ENCODE measurements around the gene LYPD4.

Gene LYPD4

DNA sequence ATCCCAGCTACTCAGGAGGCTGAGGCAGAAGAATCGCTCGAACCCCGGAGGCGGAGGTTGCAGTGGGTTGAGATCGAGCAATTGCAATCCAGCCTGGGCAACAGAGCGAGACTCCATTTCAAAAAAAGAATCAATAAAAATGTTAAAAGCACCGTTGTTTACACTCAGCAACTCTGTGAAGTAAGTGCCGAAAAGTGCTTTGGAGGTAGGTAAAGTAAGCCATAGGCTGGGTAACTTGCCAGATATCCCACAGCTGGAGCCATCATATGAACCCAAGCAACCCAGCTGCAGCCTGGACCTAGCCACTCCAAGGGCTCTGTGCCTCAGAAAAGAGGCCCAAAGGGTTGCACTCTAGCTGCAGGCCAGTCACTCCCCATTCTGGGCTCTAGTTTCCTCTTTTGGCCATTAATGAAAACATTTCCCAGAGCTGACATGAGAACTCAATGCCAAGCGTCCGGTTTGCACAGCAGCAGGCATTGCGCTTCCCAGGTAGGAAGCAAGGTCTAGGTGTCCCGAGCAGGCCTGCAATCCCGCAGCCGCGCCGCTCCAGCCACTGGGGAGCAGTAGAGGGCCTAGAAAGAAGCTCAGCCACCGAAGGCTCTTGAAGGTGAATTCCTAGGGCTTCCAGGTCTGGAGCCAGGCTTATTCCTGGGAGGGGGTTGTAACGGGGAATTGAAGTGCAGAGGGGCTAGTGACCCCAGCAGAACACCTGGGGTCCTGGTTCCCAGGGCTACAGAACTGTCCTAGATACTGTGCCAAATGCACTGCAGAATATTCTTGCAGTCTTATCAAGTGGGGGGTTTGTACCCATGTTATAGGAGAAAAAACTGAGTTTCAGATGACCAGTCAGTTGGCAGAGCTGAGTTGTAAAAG lies 28.5 kb upstream of the LYPD4 start:
- peak; percentile 86 for DNase-seq (ENCODE audit: low spot score)

- no peak for DNase-seq (ENCODE audit: low spot score)
Measured at GRCh38 chr19:41872384-41872774, 27.9 kb upstream of the LYPD4 start.

DNA sequence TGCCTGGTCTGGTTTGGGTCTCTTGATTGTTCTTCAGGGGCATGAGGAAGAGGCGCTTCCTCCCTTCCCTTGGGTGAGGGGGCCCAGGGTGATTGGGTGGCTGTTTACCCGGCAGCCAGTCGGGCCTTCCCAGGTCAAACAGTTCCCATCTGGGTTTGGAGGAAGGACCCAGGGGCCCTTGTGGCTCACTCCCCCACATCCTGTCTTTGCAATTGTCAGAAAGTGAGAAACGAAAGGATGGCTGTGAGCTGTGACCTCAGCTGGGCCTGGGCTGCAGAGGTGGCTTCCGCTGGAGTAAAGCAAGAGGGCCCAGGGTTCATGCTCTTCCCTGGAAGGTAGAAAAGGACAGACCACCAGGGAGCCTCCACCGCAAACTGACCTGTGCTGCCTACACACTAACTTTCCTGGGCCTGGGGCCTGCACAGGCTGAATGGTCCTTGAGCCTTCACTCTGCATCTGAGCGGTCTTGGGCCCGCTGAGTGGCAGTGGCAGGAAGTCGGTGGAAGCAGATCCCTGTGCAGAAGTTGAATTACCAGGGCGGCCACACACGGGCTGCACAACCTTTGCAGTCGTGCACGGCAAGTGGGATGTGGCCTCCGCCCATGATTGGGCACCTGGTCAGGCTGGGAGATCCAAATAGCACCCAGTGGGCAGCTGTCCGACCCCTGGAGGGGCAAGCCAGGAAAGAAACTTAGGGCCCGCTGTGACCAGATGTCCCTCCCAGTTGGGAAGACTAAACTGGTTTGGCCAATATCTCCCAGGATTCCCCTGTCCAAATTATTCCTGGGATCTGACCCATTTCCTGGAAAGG lies 27.3 kb upstream of the LYPD4 start:
- no peak for DNase-seq (ENCODE audit: low spot score)

DNA sequence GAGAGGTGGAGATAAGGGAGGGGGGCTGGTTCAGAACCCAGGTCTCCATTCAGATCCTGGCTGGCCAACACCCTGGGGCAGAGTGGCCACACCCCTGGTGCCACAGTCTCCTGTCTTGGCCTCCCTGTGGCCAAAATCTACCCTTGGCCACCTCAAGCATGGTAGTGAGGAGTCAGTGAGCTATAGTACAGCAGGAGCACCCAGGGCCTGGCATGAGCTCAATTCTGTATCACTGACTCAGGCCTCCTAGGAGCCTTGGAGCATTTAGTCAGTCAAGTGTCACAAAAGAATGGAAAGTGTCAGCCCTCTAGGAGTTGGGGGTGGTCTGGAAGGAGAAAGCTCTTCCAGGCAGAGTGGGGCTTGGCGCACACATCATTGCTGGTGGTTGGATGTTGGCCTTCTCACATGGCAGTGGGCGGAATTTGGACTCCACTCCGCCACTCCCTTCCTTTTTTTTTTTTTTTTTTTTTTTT lies 26.0 kb upstream of the LYPD4 start:
- DNase-seq (ENCODE audit: low spot score): peak; percentile 70

- no peak for DNase-seq (ENCODE audit: low spot score)
Measured at GRCh38 chr19:41869374-41869955, 25.0 kb upstream of the LYPD4 start.

- no peak for DNase-seq (ENCODE audit: low spot score)
Measured at GRCh38 chr19:41868989-41869300, 24.5 kb upstream of the LYPD4 start.

DNA sequence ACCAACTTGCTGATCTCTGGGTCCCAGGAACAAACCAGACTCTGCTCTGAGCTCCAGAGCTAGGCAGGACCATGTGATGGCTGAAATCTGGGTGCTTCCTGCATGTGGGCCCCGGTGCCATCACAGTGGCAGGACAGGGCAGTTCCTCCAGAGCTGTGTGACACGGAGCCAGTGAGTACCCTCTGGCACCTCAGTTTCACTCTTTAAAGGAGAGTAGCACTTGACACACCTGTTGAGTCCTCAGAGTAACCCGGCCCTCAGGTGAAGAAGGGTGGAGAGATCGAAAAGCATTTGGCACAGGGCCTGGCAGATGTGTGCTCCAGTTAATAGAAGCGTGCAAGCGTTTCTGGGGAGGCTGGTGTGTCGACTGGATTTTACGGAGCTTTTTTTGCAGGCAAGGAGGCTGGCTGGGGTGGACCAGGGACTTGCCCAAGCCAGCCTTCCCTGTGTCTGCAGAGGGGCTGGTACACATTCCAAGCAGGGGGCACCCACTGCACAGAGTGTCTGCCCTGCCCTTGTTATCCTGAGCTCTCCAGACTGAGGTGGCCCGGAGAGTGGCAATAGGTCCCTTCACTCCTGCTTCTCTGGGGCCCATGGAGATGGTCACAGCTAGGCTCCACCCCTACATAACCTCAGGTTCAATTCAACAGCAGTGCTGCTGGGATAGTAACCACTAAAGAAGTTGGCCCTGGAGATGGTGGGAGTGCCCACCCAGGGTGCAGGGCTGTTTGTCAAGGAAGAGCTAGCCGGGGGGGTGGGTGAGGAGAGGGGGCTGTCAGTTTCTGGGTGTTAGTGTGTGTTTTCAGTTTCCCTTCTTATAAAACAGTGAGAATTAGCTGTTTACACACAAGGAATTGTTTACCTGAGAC lies 23.9 kb upstream of the LYPD4 start:
- DNase-seq (ENCODE audit: low spot score): no peak

- DNase-seq (ENCODE audit: low spot score): no peak
Measured at GRCh38 chr19:41866284-41866683, 21.8 kb upstream of the LYPD4 start.

- no peak for DNase-seq (ENCODE audit: low spot score)
Measured at GRCh38 chr19:41864374-41864773, 19.9 kb upstream of the LYPD4 start.

DNA sequence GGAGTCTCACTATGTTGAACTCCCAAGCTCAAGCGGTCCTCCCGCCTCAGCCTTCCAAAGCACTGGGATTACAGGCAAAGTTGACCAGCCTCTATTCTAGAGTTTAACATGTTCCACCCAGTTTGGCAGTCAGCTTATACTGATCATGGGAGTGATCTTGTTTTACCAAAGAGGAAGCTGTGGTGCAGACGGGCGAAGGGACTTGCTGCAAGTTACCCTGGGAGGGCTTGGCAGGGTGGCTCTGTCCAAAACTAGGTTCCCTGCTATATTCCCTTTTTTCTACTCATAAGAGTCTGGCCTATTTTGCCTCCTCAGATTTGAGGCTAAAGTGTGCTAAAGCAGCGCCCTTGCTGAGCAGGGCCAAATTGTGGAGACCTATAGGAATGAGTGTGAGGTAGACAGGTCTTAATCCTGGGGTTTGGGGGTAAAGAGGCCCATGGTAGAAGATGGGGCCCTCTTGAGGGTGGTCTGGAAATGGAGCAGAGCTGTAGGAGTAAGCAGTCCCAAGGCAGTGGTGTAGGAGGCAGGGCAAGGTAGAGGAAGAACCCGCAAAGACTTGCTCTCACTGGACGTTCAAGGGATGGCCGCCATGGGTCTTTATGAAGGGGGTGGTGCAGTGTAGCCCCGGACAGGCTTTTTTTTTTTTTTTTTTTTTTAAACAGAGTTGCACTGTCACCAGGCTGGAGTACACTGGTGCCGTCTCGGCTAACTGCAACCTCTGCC lies 18.9 kb upstream of the LYPD4 start:
- no peak for DNase-seq (ENCODE audit: low spot score)

- no peak for DNase-seq (ENCODE audit: low spot score)
Measured at GRCh38 chr19:41862445-41862986, 18.0 kb upstream of the LYPD4 start.

DNA sequence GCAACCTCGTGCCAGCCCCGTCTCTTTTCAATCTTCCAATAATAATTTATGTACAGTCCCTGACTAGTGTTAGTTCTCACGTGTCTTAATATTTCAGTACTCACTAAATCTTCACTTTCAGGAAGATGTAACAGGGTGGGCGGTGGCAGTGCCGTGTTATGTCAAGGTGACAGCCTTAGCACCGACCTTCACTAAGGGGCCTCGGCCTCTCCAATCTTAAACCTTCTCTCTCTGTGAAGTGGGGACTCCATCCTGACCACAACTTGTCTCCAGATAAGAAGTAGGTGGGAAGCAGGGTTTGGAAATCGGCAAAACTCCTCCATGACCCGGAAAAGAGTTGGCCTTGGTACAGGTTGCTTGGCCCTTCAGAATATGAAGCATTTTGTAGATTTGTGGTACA lies 17.4 kb upstream of the LYPD4 start:
- no peak for DNase-seq (ENCODE audit: low spot score)

DNA sequence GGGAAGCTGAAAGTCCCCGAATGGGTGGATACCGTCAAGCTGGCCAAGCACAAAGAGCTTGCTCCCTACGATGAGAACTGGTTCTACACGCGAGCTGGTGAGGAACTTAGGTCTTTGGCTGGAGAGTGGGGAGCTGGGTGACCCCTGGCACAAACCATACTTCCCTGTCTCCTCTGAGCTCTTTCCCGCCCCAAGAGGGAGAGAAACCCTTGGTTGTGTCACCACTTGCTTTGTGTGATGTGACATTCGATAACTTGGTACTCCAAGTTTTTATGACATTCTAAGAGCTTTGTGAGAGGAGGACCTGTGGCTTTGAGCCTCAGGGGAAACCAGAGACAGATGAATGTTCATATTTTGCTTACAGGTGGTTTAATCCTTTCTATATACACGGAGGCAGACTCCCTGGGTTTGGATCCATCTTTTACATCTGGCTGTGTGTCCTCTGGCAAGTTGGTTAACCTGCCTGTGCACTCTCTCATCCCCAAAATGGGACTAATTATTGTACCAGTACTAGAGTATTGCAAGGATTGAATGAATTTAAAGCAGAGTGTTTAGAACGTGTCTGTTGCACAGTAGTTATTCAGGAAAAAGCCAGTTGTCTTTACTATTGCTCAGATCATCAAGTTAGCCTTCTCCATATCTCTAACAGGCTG lies 16.8 kb upstream of the LYPD4 start:
- DNase-seq (ENCODE audit: low spot score): no peak

DNA sequence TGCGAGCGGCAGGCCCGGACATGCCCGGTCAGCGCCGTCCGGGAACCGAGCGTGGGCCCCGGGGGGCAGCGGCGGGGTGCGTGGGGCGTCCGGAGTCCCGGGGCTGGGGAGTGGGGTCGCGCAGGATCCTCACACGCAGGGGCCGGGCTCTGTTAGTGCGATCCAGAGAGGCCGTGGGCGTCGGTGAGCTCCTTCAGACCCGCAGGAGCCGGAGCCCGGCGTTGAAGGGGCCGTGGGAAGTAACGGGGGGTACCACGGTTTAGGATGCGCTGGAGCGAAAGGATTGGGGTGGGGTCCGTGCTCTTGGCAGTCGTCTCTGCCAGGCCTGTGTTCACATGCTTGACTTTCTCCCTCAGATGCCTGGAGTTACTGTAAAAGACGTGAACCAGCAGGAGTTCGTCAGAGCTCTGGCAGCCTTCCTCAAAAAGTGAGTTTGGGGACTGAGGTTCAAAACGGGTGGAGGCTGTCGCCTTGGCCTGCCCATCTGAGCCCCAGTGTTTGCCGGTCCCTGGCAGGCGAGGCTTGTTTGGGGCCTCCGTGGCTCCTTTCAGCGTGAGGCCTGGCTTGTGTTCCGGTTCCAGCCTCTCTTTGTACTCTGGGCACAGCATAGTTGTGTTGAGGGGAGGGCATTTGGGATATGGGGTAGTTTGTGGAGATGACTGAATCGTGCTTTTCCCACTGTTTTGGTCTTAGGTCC lies 16.1 kb upstream of the LYPD4 start:
- DNase-seq (ENCODE audit: low spot score): peak; percentile 20

DNA sequence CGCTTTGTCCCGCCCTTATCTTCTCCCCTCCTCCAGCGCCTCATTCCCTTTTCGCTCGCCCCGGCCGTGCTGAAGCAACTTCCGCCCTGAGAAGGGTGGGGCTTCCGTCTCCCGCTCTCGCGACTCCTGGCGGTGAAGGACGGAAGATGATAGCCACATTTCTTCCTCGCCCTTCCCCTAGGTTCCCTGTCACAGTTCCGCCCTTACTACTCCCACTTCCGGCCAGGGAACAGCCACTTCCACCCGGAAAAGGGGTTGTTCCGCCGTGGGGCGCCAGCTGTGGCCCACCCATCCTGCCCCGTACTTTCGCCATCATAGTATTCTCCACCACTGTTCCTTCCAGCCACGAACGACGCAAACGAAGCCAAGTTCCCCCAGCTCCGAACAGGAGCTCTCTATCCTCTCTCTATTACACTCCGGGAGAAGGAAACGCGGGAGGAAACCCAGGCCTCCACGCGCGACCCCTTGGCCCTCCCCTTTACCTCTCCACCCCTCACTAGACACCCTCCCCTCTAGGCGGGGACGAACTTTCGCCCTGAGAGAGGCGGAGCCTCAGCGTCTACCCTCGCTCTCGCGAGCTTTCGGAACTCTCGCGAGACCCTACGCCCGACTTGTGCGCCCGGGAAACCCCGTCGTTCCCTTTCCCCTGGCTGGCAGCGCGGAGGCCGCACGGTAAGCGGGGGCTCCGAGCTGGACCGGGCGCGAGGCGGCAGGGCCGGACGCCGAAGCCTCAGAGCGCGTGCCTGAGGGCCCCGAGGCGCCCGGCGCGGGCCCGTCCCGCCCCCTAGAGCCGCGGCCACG lies 15.3 kb upstream of the LYPD4 start, which contains the start of gene RPS19:
TSS of gene RPS19 (plus strand) at position 638 of the 801 bp plus-strand sequence. CDS start 520 bp downstream, outside the sequence.
- peak; percentile 99 for DNase-seq (ENCODE audit: low spot score)

GRCh38 chr19:41859213-41859617 lies 14.7 kb upstream of the LYPD4 start:
- DNase-seq (ENCODE audit: low spot score): no peak

- no peak for DNase-seq (ENCODE audit: low spot score)
Measured at GRCh38 chr19:41853768-41854167, 9.3 kb upstream of the LYPD4 start.

GRCh38 chr19:41853344-41853743 lies 8.9 kb upstream of the LYPD4 start:
- DNase-seq (ENCODE audit: low spot score): no peak

GRCh38 chr19:41851456-41851855 lies 7.0 kb upstream of the LYPD4 start:
- DNase-seq (ENCODE audit: low spot score): no peak
